ENCODE results near the gene TRIM8. TPM values are rescaled to one million over a fixed set of nuclear protein-coding genes. Genes with fewer than 3 reads are reported as not detected.
A peak's percentile ranks its signal among the peaks of the same experiment; 100 is the strongest.

Gene TRIM8
- total RNA-seq, 1 donor from 2014 or later: 99.6 TPM

DNA sequence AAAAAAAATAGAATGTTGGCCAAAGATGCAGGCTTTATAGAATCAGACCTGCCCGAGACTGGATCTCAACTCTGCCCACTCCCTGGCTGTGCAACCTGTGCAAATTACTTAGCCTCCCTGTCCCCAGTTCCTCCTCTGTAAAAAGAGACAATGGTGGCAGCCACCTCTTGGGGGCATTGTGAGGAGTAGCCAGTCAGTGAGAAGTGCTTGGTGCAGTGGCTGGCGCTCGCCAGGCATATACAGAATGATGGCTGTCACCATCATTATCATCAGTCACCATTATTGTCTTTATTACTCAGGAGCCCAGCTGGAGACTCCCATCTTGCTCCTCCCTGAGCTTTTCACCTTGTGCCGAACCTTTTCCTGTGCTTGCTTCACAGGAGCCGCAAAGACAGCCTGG lies 29.4 kb upstream of the TRIM8 start:
- intact Hi-C loops (cut with DNase I): no loop called here
- no peak for DNase-seq (ENCODE audit: low spot score)

DNA sequence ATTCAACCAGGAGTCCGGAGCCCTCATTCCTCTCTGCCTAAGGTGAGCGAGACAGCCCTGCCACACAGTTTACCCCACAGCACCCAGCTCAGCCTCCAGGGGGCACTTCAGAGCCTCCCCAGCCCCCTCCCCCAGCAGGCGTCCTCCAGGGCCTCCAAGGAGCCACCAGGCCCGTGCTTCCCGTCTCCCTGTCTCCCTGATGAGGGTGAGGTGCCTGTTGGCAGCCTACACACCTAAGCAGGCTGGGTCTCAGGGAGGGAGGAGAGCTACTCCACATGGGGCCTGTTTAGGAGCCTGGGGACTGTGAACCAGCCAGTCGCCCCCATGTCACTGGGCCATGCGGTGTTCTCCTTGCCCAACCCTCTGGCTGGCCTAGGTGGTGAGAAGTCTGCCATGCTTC lies 28.9 kb upstream of the TRIM8 start:
- intact Hi-C loops (cut with DNase I): no loop called here
- no peak for DNase-seq (ENCODE audit: low spot score)

DNA sequence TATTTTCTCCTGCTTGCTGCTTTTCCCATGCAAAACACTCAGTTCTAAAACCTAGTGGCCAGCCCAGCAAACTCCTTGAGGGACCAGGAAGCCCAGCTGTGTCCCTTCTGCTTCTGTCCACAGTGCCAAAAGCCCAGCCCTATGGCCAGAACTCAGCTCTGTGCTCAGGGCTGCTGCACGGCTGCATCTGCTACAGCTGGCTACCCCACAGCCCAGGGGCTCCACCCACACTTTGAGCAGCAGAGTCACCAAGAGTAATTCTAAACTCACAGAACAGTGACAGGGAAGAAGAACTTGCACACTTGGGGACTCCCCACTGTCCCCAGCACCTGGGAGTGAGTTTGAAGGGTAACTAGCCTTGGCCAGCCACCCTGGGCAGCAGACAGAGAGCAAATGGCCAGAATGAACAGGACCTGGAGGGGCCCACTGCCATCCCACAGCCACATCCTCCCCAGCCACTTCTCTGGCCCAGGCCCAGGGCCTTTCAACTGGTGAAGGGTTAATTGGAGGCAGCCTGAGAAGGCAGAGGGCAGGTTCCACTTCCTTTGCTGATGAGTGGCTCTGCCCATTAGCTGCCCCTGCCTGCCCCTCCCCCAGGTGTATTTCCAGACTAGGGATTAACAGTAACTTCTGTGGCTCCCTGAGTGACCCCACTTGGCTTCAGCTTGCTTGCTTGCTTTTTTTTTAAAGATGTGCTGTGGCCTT lies 28.1 kb upstream of the TRIM8 start:
- DNase-seq (ENCODE audit: low spot score): no peak
- intact Hi-C loops (cut with DNase I): no loop called here

DNA sequence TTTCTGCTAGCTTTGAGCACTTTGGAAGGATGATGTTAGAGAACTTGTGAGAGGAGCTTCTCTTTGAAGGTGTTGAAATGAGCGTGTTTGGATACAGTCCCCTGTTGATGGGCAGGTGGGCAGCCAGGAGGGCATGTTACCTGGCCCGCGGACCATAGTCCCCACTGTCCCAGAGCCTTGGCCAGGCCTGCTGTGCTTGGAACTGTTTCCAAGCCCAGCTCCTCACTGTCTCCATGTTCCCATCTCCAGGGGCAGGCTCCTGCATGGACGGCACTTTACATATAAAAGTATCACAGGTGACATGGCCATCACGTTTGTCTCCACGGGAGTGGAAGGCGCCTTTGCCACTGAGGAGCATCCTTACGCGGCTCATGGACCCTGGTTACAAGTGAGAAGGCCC lies 27.2 kb upstream of the TRIM8 start:
- no peak for DNase-seq (ENCODE audit: low spot score)

DNA sequence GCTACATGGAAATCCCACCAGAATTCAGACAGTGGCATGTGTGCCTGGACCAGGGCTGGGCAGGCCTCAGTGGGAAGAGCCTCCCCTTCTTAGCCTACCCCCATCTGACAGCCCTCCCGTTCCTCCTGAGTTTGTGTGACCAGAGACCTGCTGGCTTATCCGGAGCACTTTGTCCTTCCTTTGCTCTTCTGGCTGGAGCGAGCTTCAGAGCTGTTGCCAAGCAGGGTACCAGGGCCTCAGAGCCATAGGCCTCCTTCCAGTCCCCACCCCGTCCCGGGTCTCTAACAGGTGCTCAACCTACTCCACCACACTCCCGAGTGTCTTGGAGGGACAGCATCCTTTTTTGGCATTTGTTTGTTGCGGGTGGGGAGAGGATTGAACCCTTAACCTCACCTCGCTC lies 26.5 kb upstream of the TRIM8 start:
- intact Hi-C loops (cut with DNase I): no loop called here
- no peak for DNase-seq (ENCODE audit: low spot score)

More for the DNA sequence above, 27.2 kb upstream of the TRIM8 start:
- intact Hi-C loops (cut with DNase I): no loop called here

DNA sequence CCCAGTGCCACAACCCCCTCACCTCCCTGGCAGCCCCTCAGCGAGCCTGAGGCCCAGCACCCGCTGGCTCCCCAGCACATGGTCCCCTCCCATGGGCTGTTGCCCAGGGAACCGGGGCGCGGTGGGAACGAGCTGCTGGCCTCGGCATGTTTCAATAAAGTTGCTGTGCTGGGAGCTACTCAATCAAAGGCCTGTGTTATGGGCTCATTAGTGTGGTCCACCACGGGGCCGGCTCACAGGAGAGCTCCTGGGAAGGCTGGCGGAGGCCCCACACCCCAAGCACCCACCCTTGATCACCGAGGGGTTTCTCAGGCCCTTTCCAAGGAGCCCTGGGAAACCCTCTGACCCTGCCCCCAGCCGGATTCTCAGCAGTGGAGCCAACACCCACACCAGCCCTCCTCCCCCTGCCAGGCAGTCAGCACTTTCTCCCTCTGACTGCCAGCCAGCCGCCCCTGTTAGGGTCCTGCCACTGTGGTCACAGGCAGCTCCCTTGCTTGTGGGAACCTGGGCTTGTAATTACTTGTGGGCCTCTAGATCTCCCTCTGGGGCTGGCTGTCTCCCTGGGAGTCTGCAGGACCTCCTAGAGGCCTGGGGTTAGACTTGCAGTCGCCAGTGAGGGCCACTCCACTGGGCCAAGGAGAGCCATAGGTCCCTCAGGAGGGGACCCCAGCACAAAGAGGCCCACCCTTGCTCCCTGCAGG lies 24.8 kb upstream of the TRIM8 start:
- DNase-seq (ENCODE audit: low spot score): peak; percentile 74

DNA sequence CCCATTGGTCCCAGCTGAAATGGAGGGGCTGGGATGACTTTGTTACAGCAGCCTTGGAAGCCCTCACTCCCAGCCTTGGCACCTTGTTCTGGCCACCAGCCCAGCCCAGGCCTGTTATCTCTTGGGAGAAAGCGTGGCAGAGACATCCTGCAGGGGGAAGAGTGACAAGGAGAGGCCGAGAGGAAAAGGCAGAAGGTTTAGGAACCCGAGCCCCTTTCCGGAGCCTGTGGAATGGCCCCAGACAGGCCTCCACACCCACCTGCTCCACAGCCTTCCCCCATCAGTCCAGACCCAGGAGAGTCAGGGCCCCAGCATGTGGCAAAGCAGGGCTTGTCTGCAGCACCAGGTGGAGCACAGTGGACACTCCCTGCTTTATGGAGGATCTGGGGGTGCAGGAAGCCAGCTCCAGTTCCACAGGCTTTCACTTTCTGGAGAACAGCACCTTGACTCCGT lies 24.1 kb upstream of the TRIM8 start:
- intact Hi-C loops (cut with DNase I): no loop called here
- DNase-seq (ENCODE audit: low spot score): peak; percentile 85

More for the DNA sequence above, 24.8 kb upstream of the TRIM8 start:
- intact Hi-C loops (cut with DNase I): no loop called here

DNA sequence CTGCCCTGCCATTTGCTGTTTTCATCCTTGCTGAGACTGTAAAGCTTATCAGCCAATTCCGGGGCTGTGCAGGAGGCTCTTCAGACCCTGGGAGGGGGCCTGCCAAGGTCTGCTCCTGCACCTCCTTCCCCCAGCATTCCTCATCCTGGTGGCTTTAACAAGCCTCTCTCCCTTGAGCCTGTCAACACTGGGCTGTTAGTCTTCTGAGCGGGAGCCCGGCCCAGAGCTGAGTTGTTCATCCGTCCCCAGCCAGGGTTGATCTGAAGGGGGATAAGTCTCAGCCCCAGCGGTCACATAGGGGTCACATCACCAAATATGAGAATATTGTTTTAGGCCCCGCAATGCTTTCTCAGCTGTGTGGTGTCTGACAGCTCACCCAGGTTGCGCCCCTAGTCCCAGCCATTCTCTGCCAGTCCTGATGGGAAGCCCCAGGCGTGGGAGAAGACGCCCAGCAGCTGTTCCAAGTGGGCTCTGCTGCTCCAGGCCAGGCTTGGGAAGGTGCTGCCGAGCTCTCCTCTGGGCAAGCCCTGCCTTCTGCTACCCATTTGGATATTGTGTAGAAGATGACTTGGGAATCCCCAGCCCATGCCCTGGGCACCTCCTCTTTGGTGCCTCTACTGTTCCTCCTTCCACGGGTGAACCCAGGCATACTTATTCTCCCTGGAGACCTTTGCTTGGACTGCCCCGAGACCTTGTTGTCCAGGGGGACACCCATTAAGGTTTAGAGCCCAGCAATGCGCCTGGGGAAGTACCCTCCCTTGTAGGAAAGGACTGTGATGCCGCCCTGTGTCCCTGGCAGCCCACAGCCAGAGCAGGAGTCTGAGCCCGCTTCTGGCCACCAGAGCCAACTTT lies 23.5 kb upstream of the TRIM8 start:
- DNase-seq (ENCODE audit: low spot score): peak; percentile 74
- intact Hi-C loops (cut with DNase I): no loop called here

DNA sequence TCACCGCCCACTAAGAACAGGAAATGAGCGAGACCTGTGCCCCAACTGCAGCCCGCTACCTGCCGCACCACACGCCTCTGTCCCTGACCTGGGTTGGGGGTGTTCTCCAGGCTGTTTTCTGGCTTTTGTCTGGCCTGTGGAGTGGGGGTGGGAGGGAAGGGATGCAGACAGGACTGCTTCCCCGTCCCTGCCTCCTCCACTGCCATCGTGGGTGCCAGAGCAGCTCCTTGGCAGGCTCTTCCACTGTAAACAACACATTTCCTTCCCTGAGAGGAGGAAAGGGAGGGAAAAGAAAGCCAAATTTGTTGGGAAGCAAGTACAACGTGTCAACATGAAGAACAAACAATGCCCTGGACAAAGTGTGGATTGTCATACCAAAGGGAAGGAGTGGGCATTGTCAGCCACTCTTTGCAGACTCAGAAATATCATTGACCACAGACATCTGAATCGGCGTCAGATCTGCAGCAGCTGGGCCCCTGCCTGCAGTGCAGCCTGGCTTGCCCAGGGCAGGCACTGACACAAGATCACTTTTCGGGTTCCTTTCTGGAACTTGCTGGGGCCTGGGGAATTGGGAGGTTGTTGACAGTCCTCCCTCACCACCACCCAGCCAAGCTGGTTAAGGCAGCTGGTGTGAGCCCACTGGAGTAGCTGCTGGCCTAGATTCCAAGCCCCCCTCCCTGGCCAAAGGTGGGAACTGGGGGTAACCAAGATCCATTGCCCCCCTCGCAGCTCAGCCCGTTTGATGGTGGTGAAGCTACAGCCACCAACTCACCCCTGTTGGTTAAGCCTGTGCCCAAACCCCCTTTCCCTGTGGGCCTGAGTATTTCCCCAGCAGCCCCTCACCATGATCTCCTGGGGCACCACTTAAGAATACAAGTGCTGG lies 22.6 kb upstream of the TRIM8 start:
- intact Hi-C loops (cut with DNase I): no loop called here
- no peak for DNase-seq (ENCODE audit: low spot score)

DNA sequence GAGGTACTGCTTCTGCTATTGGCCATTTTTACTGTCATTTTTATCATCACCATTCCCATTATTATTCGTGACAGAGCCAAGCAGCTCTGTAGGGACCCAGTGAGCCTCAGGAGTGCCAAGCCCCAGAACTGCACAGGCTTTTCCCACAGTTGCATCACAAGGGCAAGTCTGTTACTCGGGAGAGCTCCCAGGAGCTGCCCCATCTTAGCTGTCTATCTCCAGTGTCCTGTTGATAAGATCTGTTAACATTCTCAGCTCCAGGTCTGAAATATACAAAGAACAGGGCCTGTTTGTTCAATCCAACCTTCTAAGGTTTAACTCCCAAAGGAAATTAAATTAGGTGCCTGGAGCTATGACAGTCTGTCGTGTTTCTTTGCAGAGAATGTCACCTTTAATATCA lies 20.2 kb upstream of the TRIM8 start:
- intact Hi-C loops (cut with DNase I): no loop called here
- no peak for DNase-seq (ENCODE audit: low spot score)

DNA sequence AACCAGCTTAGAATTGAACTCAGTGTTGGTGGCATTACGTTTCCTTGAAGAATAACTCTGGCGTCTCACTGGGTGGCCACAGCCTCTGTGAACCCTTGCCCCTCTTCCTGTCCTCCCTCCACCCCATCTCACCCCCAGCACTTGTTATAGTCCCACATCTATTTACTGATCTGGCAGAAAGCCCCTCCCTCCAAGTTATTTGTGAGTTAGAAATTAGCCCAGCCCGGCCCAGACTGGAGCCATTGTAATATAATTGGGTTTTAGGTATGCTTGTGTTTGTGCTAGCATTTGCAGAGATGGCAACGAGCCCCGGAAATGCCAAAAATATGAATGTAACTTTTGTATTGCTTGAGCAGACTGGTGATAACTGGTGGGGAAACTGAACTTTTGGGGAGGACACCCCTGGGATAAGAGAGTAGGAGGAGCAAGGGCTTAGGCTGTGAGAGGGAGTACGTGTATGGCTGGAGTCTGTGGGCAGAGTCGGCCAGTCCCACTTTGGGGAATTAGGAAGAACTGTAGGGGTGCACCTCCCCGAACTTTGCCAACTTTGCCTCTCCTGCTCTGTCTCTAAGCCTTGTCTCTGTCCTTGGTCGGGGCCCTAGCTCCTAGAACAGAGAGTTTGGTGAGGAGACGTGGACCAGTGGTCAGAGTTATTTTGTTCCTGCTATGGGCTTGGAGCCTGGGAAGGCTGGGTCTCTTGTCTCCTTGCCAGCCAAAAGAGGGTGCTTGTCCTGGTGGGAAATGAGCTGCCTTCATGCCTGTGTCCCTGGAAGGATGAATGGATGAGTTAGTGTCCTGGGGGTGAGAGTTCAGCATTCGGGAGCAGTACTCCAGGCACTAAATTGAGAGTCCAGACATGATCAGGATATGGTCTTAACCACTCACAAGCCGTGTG lies 19.3 kb upstream of the TRIM8 start:
- intact Hi-C loops (cut with DNase I): no loop called here
- no peak for DNase-seq (ENCODE audit: low spot score)

DNA sequence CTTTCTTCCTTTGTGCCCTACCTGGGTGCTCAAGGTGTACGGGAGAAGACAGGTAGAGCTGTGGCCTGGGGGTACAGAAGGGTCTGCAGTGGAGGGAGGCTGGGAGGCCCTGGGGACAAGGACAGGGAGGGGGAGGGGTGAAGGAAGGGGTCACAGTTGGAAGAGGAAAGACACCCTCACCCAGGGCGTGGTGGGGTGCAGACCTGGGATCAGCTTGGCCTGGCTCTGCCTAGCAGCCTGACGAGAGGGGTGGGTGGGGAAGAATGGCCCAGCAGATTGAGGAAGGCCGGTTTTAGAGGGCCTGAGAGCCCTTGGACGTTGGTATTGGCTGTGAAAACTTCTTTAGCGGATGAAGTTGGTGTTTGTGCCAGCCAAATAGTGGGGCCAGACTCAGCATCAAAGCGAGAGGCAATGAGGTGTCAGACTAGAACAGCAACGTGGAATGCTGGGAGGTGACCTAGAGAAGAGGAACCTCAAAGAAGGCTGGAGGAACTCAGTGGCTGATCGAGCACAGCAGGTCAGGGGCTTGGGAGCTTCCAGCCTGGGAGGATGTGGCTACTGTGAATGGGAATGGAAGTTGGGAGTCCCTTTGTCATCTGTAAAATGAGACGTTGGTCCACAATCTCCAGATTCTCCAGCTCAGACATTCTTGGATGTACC lies 18.1 kb upstream of the TRIM8 start:
- DNase-seq (ENCODE audit: low spot score): no peak
- intact Hi-C loops (cut with DNase I): no loop called here

DNA sequence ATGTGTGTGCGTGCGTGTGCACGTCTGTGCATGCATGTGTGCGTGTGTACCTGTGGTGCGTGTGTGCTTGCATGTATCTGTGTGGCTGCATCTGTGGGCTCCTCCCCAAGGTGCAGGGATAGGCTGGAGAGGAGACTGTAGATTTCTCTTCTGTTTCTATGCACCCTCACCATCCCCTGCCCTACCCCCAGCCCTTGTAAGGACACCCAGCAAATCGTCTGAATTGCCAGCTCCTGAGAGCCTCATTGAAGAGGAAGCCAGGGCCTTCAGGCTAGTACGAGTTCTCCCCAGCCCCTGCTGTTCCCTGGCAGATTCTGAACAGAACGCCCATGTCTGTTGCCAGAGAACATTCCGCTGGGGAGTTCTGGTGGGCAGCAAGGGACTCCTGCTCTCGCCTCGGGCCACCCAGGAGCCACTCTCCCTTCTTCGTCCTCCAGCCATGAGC lies 17.0 kb upstream of the TRIM8 start:
- intact Hi-C loops (cut with DNase I): no loop called here
- no peak for DNase-seq (ENCODE audit: low spot score)

DNA sequence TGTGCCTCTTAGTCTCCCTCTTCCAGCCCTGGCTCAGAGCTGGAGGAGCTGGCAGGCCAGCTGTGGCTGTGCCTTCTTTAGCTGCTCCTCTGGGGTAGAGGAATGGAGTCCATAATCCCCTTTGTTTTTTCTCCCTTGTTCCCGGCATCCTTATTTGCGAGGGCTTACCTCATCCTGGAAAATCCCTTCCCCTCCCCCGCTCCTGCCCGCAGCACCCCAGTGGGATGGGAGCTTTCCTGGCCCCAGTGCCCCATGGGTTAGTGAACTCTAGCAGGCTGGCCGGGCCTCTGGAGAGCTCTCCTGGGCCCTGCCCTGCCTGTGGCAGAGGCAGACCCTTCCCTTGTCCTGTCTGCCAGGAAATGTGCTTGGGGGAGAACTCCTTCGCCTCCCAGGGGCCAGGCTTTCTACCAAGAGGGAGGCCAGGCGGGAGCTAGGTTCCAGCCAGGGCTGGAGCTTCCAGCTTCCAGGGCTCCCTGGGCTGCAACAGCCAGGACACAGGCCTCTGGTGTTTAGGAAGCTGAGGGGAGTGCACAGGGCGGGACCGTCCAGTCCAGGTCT lies 16.5 kb upstream of the TRIM8 start:
- intact Hi-C loops (cut with DNase I): no loop called here
- DNase-seq (ENCODE audit: low spot score): peak; percentile 78

DNA sequence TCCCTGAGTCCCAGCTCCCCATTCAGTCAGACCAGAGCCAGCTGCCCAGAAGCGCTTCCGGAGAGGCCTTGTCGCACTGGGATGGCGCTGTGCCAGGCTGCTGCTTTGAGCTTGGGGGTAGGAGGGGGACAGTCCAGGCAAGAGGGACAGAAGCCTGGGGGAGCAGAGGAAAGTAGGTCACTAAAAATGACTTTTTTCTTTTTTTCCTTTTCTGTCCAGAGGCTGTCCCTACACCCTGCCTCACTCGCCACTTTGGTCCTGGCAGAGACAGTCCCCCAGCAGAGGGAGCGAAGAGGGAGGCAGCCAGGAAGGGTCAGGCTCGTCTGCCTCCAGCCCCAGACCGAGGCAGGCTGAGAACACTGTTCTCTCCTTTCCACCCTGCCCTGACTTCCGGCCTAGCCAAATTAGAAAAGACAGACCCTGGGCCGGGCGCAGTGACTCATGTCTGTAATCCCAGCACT lies 15.8 kb upstream of the TRIM8 start:
- intact Hi-C loops (cut with DNase I): no loop called here
- DNase-seq (ENCODE audit: low spot score): no peak

DNA sequence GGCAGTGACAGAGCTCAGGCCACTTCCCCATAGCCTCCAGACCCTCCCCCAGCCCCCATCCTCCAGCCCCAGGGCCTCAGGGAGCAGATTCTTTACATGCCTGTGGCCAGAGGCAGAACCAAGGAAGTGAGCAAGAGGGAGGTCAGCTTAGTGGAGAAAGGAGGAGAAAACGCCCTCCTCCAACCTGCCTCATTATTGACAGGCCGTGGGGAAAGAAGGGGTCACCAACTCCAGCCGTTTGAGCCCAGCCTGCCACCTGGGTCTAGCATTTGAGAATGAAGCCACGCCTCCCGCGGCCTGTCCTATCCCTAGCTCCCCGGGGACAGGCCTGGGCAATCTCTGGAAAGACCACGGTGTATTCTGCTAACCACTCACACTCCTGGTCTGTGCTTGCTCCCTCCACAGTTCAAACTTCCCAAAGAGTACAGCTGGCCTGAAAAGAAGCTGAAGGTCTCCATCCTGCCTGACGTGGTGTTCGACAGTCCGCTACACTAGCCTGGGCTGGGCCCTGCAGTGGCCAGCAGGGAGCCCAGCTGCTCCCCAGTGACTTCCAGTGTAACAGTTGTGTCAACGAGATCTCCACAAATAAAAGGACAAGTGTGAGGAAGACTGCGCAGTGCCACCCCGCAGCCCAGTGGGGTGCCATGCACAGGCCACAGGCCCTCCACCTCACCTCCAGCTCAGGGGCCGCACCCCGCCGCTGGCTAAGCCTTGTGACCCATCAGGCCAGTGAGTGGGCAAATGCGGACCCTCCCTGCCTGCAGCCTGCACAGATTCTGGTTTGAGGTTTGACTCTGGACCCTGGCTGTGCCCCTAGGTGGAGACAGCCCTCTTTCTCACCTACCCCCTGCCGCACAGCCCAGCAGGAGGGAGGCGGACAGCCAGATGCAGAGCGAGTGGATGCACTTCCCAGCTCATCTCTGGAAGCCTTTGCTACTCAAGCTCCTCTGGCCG lies 14.3 kb upstream of the TRIM8 start:
- intact Hi-C loops (cut with DNase I): no loop called here
- DNase-seq (ENCODE audit: low spot score): no peak

Data from cardiac septum (tissue), 1 donor.